Activated B cell treated with CpG ODN at 0.5 μM for 24 hours (primary cell): ENCODE results near the gene SNAPC4. TPM values are rescaled to one million over a fixed set of nuclear protein-coding genes. Genes with fewer than 3 reads are reported as not detected.

Experiments
- ATAC-seq: fragments of 200-7000 bp; cut with Tn5 transposase; one replicate; pipeline ENCODE4 v1.10.0; 2021; ENCODE audit warnings: low read depth, mild to moderate bottlenecking, moderate library complexity
- CTCF ChIA-PET: fragments of 350-600 bp; sonication (Branson Sonifier 250); formaldehyde crosslinking; loops from one replicate; lab custom pipeline; 2021; ENCODE audit warnings: antibody characterized with exemption; lab: Charles Lee
- POLR2A ChIA-PET: fragments of 350-600 bp; sonication (Branson Sonifier 250); formaldehyde crosslinking; loops from one replicate; lab custom pipeline; 2021; ENCODE audit warnings: antibody characterized with exemption; lab: Charles Lee
- DNase-seq: peaks from one replicate; pipeline ENCODE4 v3.0.0; 2022
- H3K27ac Mint-ChIP-seq: one replicate; pipeline ENCODE4 v1.8.0; 2020; ENCODE audit warnings: mixed read lengths
- H3K27me3 Mint-ChIP-seq: one replicate; pipeline ENCODE4 v1.8.0; 2021; ENCODE audit warnings: mixed read lengths
- H3K36me3 Mint-ChIP-seq: one replicate; pipeline ENCODE4 v1.8.0; 2021; ENCODE audit warnings: low read depth, mixed read lengths
- H3K4me1 Mint-ChIP-seq: one replicate; pipeline ENCODE4 v1.8.0; 2021; ENCODE audit warnings: mixed read lengths
- H3K4me3 Mint-ChIP-seq: one replicate; pipeline ENCODE4 v1.8.0; 2020; ENCODE audit warnings: mild to moderate bottlenecking, mixed read lengths
- H3K9me3 Mint-ChIP-seq: one replicate; pipeline ENCODE4 v1.8.0; 2020; ENCODE audit warnings: mixed read lengths
- intact Hi-C: fragments of 100-400 bp; cut with micrococcal nuclease; formaldehyde crosslinking; loops from one replicate; pipeline ENCODE4 v1.15.1; 2024
- total RNA-seq: library from RNA; stranded (reverse); gene quantifications from 2 replicates; pipeline ENCODE4 v1.2.3, GENCODE V29; 2022
- TF ChIP-seq, protein P1 (sequence below): fragments of 200-600 bp; IDR thresholded peaks from one replicate; pipeline ENCODE4 v1.8.0; 2022; ENCODE audit warnings: antibody characterized with exemption, mild to moderate bottlenecking

SNAPC4 gene
- total RNA-seq, 1 donor from 2014 or later: 22.2 TPM

GRCh38 chr9:136403915-136404800 lies 4.2 kb upstream of the SNAPC4 start:
- Mint-ChIP-seq H3K27ac (peak overlapping the region; percentile 85), H3K4me3 (peak overlapping the region; percentile 52), H3K9me3 (no peaks in the 10 kb centered on the region), H3K36me3 (peaks cover 50% of the 10 kb centered on the region), H3K4me1 (peaks cover 59% of the 10 kb centered on the region), H3K27me3 (no peaks in the 10 kb centered on the region)
- intact Hi-C loops: loop anchor here (5.0 to 10.0 kb wide), 2 partner anchors 159 to 287 kb away; partner anchors contain the start of genes QSOX2 and TMEM250
- TF ChIP-seq, protein P1, sequence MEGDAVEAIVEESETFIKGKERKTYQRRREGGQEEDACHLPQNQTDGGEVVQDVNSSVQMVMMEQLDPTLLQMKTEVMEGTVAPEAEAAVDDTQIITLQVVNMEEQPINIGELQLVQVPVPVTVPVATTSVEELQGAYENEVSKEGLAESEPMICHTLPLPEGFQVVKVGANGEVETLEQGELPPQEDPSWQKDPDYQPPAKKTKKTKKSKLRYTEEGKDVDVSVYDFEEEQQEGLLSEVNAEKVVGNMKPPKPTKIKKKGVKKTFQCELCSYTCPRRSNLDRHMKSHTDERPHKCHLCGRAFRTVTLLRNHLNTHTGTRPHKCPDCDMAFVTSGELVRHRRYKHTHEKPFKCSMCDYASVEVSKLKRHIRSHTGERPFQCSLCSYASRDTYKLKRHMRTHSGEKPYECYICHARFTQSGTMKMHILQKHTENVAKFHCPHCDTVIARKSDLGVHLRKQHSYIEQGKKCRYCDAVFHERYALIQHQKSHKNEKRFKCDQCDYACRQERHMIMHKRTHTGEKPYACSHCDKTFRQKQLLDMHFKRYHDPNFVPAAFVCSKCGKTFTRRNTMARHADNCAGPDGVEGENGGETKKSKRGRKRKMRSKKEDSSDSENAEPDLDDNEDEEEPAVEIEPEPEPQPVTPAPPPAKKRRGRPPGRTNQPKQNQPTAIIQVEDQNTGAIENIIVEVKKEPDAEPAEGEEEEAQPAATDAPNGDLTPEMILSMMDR: no peak
- ATAC-seq (peak; percentile 18), DNase-seq (no peak)
- ChIA-PET CTCF (no interaction called here), POLR2A (interaction anchor here (0.5 to 2.0 kb wide), 7 partner anchors 9 to 836 kb away, joined by 3 to 9 read pairs (median 4); partner anchors contain the start of gene DNLZ)

DNA sequence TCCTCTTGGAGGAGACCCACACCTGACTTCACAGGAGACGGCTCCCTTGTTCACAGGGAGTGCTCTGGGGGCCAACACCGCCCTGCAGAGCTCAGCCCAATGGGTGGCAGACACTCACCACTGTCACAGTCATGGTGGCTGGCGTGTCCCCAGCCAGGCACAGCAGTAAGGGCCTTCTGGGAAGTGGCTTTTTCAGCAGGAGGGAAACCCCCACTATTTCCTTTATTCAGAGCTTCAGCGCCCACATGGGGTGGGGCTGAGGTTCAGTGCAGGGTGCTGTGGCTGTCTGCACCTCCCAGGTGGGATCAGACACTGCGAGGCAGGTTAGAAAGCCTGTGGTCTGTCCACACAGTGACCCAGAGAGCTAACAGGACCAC lies 3.6 kb upstream of the SNAPC4 start:
- Mint-ChIP-seq H3K36me3 (peaks cover 48% of the 10 kb centered on the region), H3K27ac (peak overlapping the region; percentile 85), H3K4me1 (peaks cover 59% of the 10 kb centered on the region), H3K9me3 (no peaks in the 10 kb centered on the region), H3K27me3 (no peaks in the 10 kb centered on the region), H3K4me3 (peak overlapping the region; percentile 35)
- ATAC-seq (peak; percentile 73), DNase-seq (peak; percentile 37)
- TF ChIP-seq, protein P1: no peak
- ChIA-PET CTCF (no interaction called here), POLR2A (interaction anchor here (1.0 to 2.0 kb wide), 5 partner anchors 10 to 837 kb away, joined by 3 to 9 read pairs (median 4); partner anchors contain the start of gene DNLZ)
- intact Hi-C loops: loop anchor here (5.0 to 10.0 kb wide), 2 partner anchors 159 to 286 kb away; partner anchors contain the start of genes QSOX2 and TMEM250

DNA sequence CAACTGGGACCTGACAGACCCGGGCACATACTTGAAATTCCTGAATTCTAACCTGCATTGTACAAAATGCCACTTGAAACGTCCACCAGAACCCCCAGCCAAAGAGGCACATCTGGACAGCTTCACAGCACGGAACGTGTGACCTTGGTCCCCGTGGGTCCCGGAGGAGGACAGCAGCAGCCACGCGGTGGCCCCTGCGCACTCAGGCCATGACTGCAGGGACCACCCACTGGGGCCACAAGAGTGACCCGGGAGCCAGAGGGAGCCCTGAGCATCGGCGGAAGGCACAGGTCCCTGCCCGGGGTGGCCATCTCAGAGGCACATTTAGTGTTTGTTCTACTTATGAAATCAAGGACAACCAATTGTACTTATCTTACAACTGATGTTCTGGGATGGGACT lies 2.1 kb upstream of the SNAPC4 start:
- DNase-seq: no peak
- TF ChIP-seq, protein P1: no peak
- intact Hi-C loops: loop anchor here (5.0 to 10.0 kb wide), 2 partner anchors 157 to 285 kb away; partner anchors contain the start of genes QSOX2 and TMEM250
- ATAC-seq: no peak
- CTCF ChIA-PET: interaction anchor here (1.5 kb wide), 3 partner anchors 10 to 39 kb away, joined by 3 to 8 read pairs (median 4); partner anchors contain the start of gene DNLZ
- Mint-ChIP-seq H3K27me3 (no peaks in the 10 kb centered on the region), H3K4me1 (peaks cover 54% of the 10 kb centered on the region), H3K36me3 (peaks cover 49% of the 10 kb centered on the region), H3K27ac (peak overlapping the region; percentile 56), H3K9me3 (no peaks in the 10 kb centered on the region), H3K4me3 (no peak overlapping the region)
- POLR2A ChIA-PET: interaction anchor here (1.7 to 2.8 kb wide), 2 partner anchors 8 to 39 kb away, joined by 10 to 14 read pairs; partner anchors contain the start of gene DNLZ

- Mint-ChIP-seq H3K4me3 (no peak overlapping the region), H3K36me3 (peaks cover 52% of the 10 kb centered on the region), H3K27ac (peak overlapping the region; percentile 24), H3K4me1 (peaks cover 54% of the 10 kb centered on the region), H3K9me3 (no peaks in the 10 kb centered on the region), H3K27me3 (no peaks in the 10 kb centered on the region)
- ATAC-seq: no peak
- intact Hi-C loops: loop anchor here (5.0 to 10.0 kb wide), 2 partner anchors 157 to 284 kb away; partner anchors contain the start of genes QSOX2 and TMEM250
- no peak for DNase-seq
- ChIA-PET POLR2A (interaction anchor here (0.5 to 2.8 kb wide), 4 partner anchors 8 to 45 kb away, joined by 4 to 14 read pairs (median 8); partner anchors contain the start of gene DNLZ), CTCF (interaction anchor here (1.5 kb wide), 4 partner anchors 8 to 38 kb away, joined by 3 to 8 read pairs (median 6); partner anchors contain the start of gene DNLZ)
- TF ChIP-seq, protein P1: no peak
Measured at GRCh38 chr9:136401173-136401922, 1.4 kb upstream of the SNAPC4 start.
